H9 (cell line): ENCODE data around the gene RAB11FIP4. TPM values are rescaled to one million over a fixed set of nuclear protein-coding genes. Genes with fewer than 3 reads are reported as not detected.

Source experiments
- DNase-seq: peaks from one replicate; pipeline ENCODE4 v3.0.0-alpha.2; 2017
- H2AFZ ChIP-seq: one replicate; pipeline ENCODE4 v1.6.1; 2013; ENCODE audit warnings: mild to moderate bottlenecking, low read length, control low read depth, moderate library complexity
- H2AK5ac ChIP-seq: 2 replicates; pipeline ENCODE4 v1.6.1; 2013; ENCODE audit warnings: low read length, control low read depth, mixed read lengths; ENCODE audit not compliant: insufficient read length
- H2BK120ac ChIP-seq: one replicate; pipeline ENCODE4 v1.6.1; 2013; ENCODE audit warnings: low read depth, mild to moderate bottlenecking, low read length, control low read depth, inconsistent platforms; ENCODE audit not compliant: poor library complexity, severe bottlenecking
- H2BK12ac ChIP-seq: 2 replicates; pipeline ENCODE4 v1.6.1; 2013; ENCODE audit warnings: low read length, control low read depth, mixed read lengths, low read depth; ENCODE audit not compliant: insufficient read length
- H2BK15ac ChIP-seq: 2 replicates; pipeline ENCODE4 v1.6.1; 2013; ENCODE audit warnings: low read depth, low read length, control low read depth
- H2BK20ac ChIP-seq: one replicate; pipeline ENCODE4 v1.6.1; 2013; ENCODE audit warnings: low read depth, mild to moderate bottlenecking, low read length, control low read depth, inconsistent platforms; ENCODE audit not compliant: poor library complexity, severe bottlenecking
- H2BK5ac ChIP-seq: 2 replicates; pipeline ENCODE4 v1.6.1; 2013; ENCODE audit warnings: low read length, control low read depth, mixed read lengths; ENCODE audit not compliant: insufficient read length
- H3K14ac ChIP-seq: 2 replicates; pipeline ENCODE4 v1.6.1; 2013; ENCODE audit warnings: low read length, control low read depth; ENCODE audit not compliant: insufficient read depth
- H3K18ac ChIP-seq: 2 replicates; pipeline ENCODE4 v1.6.1; 2013; ENCODE audit warnings: low read depth, mild to moderate bottlenecking, mixed read lengths, low read length, control low read depth; ENCODE audit not compliant: insufficient read length
- H3K23ac ChIP-seq: 2 replicates; pipeline ENCODE4 v1.6.1; 2013; ENCODE audit warnings: low read length, control low read depth, mixed read lengths, low read depth; ENCODE audit not compliant: insufficient read length
- H3K23me2 ChIP-seq: 2 replicates; pipeline ENCODE4 v1.6.1; 2013; ENCODE audit warnings: low read depth, mild to moderate bottlenecking, mixed read lengths, low read length, control low read depth; ENCODE audit not compliant: insufficient read length, poor library complexity, severe bottlenecking
- H3K27ac ChIP-seq: 2 replicates; pipeline ENCODE4 v1.5.1; 2013; ENCODE audit warnings: low read length, control low read depth, mixed read lengths, low read depth; ENCODE audit not compliant: insufficient read length
- H3K27me3 ChIP-seq: 2 replicates; pipeline ENCODE4 v1.6.1; 2013; ENCODE audit warnings: low read length, control low read depth, inconsistent platforms; ENCODE audit not compliant: insufficient read depth
- H3K4ac ChIP-seq: 2 replicates; pipeline ENCODE4 v1.6.1; 2013; ENCODE audit warnings: low read depth, mild to moderate bottlenecking, control low read depth, inconsistent platforms, low read length, moderate library complexity
- H3K4me1 ChIP-seq: 2 replicates; pipeline ENCODE4 v1.6.1; 2013; ENCODE audit warnings: low read length, control low read depth, inconsistent platforms; ENCODE audit not compliant: insufficient read depth
- H3K4me2 ChIP-seq: 2 replicates; pipeline ENCODE4 v1.6.1; 2013; ENCODE audit warnings: low read length, control low read depth, mixed read lengths; ENCODE audit not compliant: insufficient read length, insufficient read depth
- H3K56ac ChIP-seq: 2 replicates; pipeline ENCODE4 v1.6.1; 2013; ENCODE audit warnings: low read depth, mild to moderate bottlenecking, mixed read lengths, low read length, control low read depth; ENCODE audit not compliant: insufficient read length
- H3K79me1 ChIP-seq: 2 replicates; pipeline ENCODE4 v1.6.1; 2013; ENCODE audit warnings: low read depth, mild to moderate bottlenecking, moderate library complexity, low read length, control low read depth, inconsistent platforms; ENCODE audit not compliant: insufficient read depth, poor library complexity, severe bottlenecking
- H3K79me2 ChIP-seq: 2 replicates; pipeline ENCODE4 v1.6.1; 2013; ENCODE audit warnings: low read length, control low read depth, inconsistent platforms; ENCODE audit not compliant: insufficient read depth
- H3K9ac ChIP-seq: 2 replicates; pipeline ENCODE4 v1.6.1; 2013; ENCODE audit warnings: low read length, control low read depth, mixed read lengths; ENCODE audit not compliant: insufficient read length; ENCODE audit errors: extremely low read depth
- H3K9me3 ChIP-seq: one replicate; pipeline ENCODE4 v1.6.1; 2013; ENCODE audit warnings: low read depth, low read length, inconsistent platforms; ENCODE audit not compliant: control insufficient read depth
- H3T11ph ChIP-seq: one replicate; pipeline ENCODE4 v1.6.1; 2013; ENCODE audit warnings: mild to moderate bottlenecking, low read length, control low read depth, inconsistent platforms
- H4K20me1 ChIP-seq: one replicate; pipeline ENCODE4 v1.6.1; 2013; ENCODE audit not compliant: control insufficient read depth, insufficient read length, insufficient read depth
- H4K5ac ChIP-seq: 2 replicates; pipeline ENCODE4 v1.6.1; 2013; ENCODE audit warnings: low read depth, mild to moderate bottlenecking, mixed read lengths, low read length, control low read depth; ENCODE audit not compliant: insufficient read length
- H4K8ac ChIP-seq: replicated peaks from 2 replicates; pipeline ENCODE4 v1.6.1; 2013; ENCODE audit warnings: low read length, control low read depth, mixed read lengths, low read depth; ENCODE audit not compliant: insufficient read length
- H4K91ac ChIP-seq: 2 replicates; pipeline ENCODE4 v1.6.1; 2013; ENCODE audit warnings: low read depth, mild to moderate bottlenecking, moderate library complexity, mixed read lengths, low read length, control low read depth; ENCODE audit not compliant: insufficient read length
- H3K27ac Mint-ChIP-seq, 3 experiments: 2 replicates in 2 of 3; 3 replicates in 1 of 3; pipeline ENCODE4 v1.8.0; 2020 to 2021; ENCODE audit warnings: mixed read lengths in 3 of 3, mild to moderate bottlenecking in 1 of 3, moderate library complexity in 1 of 3
- H3K27me3 Mint-ChIP-seq: 2 replicates; pipeline ENCODE4 v1.8.0; 2021; ENCODE audit warnings: low read depth, mild to moderate bottlenecking, moderate library complexity, mixed read lengths
- H3K36me3 Mint-ChIP-seq, 3 experiments: 2 replicates in 2 of 3; 3 replicates in 1 of 3; pipeline ENCODE4 v1.8.0; 2020 to 2021; ENCODE audit warnings: low read depth in 3 of 3, mixed read lengths in 3 of 3; ENCODE audit not compliant: insufficient read depth in 1 of 3
- H3K4me1 Mint-ChIP-seq, 2 experiments: 2 replicates each; pipeline ENCODE4 v1.8.0; 2020; ENCODE audit warnings: mixed read lengths in 2 of 2
- H3K4me3 Mint-ChIP-seq, 2 experiments: 2 replicates in 1 of 2; 3 replicates in 1 of 2; pipeline ENCODE4 v1.8.0; 2020 to 2021; ENCODE audit warnings: mild to moderate bottlenecking in 2 of 2, mixed read lengths in 2 of 2, moderate library complexity in 1 of 2
- H3K9me3 Mint-ChIP-seq, 2 experiments: 2 replicates in 1 of 2; 3 replicates in 1 of 2; pipeline ENCODE4 v1.8.0; 2020; ENCODE audit warnings: mild to moderate bottlenecking in 2 of 2, mixed read lengths in 2 of 2, moderate library complexity in 1 of 2
- WGBS: extraction: QIAGEN DNeasy Blood & Tissue Kit; methylation state at CpG from one replicate; pipeline ENCODE4 v1.1.7; 2013; ENCODE audit warnings: missing lambda C conversion rate, low lambda C conversion rate, mixed read lengths; ENCODE audit not compliant: insufficient read length; ENCODE audit errors: extremely low coverage; 5-methylcytosine and 5-hydroxymethylcytosine counted together
- total RNA-seq: library from RNA; stranded (reverse); gene quantifications from 2 replicates; pipeline ENCODE4 v1.2.1, GENCODE V29; 2021
- TF ChIP-seq, protein P1 (sequence below): fragments of 200-600 bp; sonication (generic); conservative IDR thresholded peaks from 3 replicates; pipeline ENCODE4 v1.8.0; 2021; ENCODE audit warnings: antibody characterized with exemption, mild to moderate bottlenecking

Gene RAB11FIP4
- total RNA-seq, 1 experiment from 2014 or later, result 25.7 TPM

DNA sequence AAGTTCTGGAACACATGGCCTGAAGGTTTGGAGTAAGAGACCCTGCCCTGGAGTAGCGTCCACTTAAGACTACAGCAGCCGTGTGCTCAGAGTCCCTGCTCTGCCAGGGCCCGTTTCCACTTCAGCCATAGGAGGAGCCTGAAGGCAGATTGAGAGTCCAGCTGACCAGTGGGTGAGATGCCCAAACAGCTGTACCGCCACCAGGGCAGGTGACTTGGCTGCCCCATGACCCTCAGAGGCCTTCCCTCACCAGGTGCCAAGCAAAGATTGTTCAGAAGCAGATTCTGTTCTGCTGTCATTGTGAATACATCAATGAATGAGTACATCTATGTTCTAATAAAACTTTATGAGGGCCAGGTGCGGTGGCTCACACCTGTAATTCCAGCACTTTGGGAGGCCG, 178.8 kb downstream of the RAB11FIP4 start:
- Histone ChIP-seq H3K27me3 (no peaks in the 10 kb centered on the region), H4K8ac (no peak overlapping the region), H2BK12ac (no peak overlapping the region), H3K14ac (no peak overlapping the region), H3K18ac (no peak overlapping the region), H2AK5ac (no peak overlapping the region), H4K20me1 (no peaks in the 10 kb centered on the region), H3K23me2 (no peaks in the 10 kb centered on the region), H4K5ac (no peak overlapping the region), H3K4me1 (no peaks in the 10 kb centered on the region; the same call in 1 of the 2 replicates), H3K56ac (no peak overlapping the region), H3K27ac (no peak overlapping the region), H2AFZ (no peak overlapping the region), H3K9me3 (no peaks in the 10 kb centered on the region), H2BK120ac (no peak overlapping the region), H3K4me2 (no peak overlapping the region), H2BK20ac (no peak overlapping the region), H3K79me2 (no peaks in the 10 kb centered on the region; the same call in 1 of the 2 replicates), H3K9ac (no peak overlapping the region), H3T11ph (no peak overlapping the region), H4K91ac (no peak overlapping the region), H3K23ac (no peak overlapping the region), H3K4ac (no peak overlapping the region), H2BK15ac (no peak overlapping the region), H3K79me1 (no peaks in the 10 kb centered on the region), H2BK5ac (no peak overlapping the region)
- H3K36me3 Mint-ChIP-seq, result no peaks in the 10 kb centered on the region; a peak in 1 of 7 replicates
- TF ChIP-seq, protein P1, sequence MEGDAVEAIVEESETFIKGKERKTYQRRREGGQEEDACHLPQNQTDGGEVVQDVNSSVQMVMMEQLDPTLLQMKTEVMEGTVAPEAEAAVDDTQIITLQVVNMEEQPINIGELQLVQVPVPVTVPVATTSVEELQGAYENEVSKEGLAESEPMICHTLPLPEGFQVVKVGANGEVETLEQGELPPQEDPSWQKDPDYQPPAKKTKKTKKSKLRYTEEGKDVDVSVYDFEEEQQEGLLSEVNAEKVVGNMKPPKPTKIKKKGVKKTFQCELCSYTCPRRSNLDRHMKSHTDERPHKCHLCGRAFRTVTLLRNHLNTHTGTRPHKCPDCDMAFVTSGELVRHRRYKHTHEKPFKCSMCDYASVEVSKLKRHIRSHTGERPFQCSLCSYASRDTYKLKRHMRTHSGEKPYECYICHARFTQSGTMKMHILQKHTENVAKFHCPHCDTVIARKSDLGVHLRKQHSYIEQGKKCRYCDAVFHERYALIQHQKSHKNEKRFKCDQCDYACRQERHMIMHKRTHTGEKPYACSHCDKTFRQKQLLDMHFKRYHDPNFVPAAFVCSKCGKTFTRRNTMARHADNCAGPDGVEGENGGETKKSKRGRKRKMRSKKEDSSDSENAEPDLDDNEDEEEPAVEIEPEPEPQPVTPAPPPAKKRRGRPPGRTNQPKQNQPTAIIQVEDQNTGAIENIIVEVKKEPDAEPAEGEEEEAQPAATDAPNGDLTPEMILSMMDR, result no peak
- WGBS, result no CpG with 5 or more reads among the region's 6 CpGs
- H3K9me3 Mint-ChIP-seq, result no peaks in the 10 kb centered on the region
- H3K27ac Mint-ChIP-seq, result no peak overlapping the region
- H3K4me1 Mint-ChIP-seq, result peaks cover 11 to 15% of the 10 kb centered on the region in 2 experiments
- no peak overlapping the region for H3K4me3 Mint-ChIP-seq
- no peak for DNase-seq
- H3K27me3 Mint-ChIP-seq, result no peaks in the 10 kb centered on the region; the same call in 1 of the 2 replicates
